Neural cell (in vitro differentiated cells): ENCODE measurements around the gene B3GNT5. TPM values are rescaled to one million over a fixed set of nuclear protein-coding genes. Genes with fewer than 3 reads are reported as not detected.

Source experiments
- H2AFZ ChIP-seq: fragments of 200-600, 300-800 bp; sonication (generic), shearing (Covaris generic); 2 replicates; pipeline ENCODE4 v1.6.0; 2014; ENCODE audit warnings: low read depth, mild to moderate bottlenecking, antibody characterized with exemption, low read length, moderate library complexity
- H3F3A ChIP-seq: fragments of 200-600 bp; shearing (Covaris generic); 2 replicates; pipeline ENCODE4 v1.6.1; 2016; ENCODE audit warnings: mild to moderate bottlenecking, moderate library complexity, mixed read lengths, antibody characterized with exemption, low read length; ENCODE audit not compliant: insufficient read depth, poor library complexity, severe bottlenecking
- H3K27ac ChIP-seq: fragments of 200-600, 300-800 bp; sonication (generic), shearing (Covaris generic); 2 replicates; pipeline ENCODE4 v1.5.1; 2014; ENCODE audit warnings: mild to moderate bottlenecking, low read length, moderate library complexity
- H3K27me3 ChIP-seq: fragments of 300-800, 200-600 bp; sonication (generic), shearing (Covaris generic); 2 replicates; pipeline ENCODE4 v1.6.0; 2014; ENCODE audit warnings: mild to moderate bottlenecking, low read depth, low read length, moderate library complexity; ENCODE audit not compliant: insufficient read depth
- H3K36me3 ChIP-seq: fragments of 300-800, 200-600 bp; sonication (generic), shearing (Covaris generic); 2 replicates; pipeline ENCODE4 v1.5.1; 2014; ENCODE audit warnings: mild to moderate bottlenecking, antibody characterized with exemption, low read length, moderate library complexity; ENCODE audit not compliant: insufficient read depth
- H3K4me2 ChIP-seq: fragments of 300-800, 200-600 bp; sonication (generic), shearing (Covaris generic); 2 replicates; pipeline ENCODE4 v1.6.0; 2014; ENCODE audit warnings: mild to moderate bottlenecking, low read length
- H3K4me3 ChIP-seq: fragments of 300-800, 200-600 bp; sonication (generic), shearing (Covaris generic); 2 replicates; pipeline ENCODE4 v1.5.1; 2014; ENCODE audit warnings: mild to moderate bottlenecking, low read length, moderate library complexity
- H3K79me2 ChIP-seq: fragments of 200-600 bp; shearing (Covaris generic); replicated peaks from 2 replicates; pipeline ENCODE4 v1.6.0; 2014; ENCODE audit warnings: mild to moderate bottlenecking, low read length, moderate library complexity; ENCODE audit not compliant: insufficient read depth
- H3K9ac ChIP-seq: fragments of 300-800, 200-600 bp; sonication (generic), shearing (Covaris generic); 2 replicates; pipeline ENCODE4 v1.6.1; 2016; ENCODE audit warnings: mild to moderate bottlenecking, low read length, mixed read lengths
- H3K9me2 ChIP-seq: fragments of 200-600 bp; shearing (Covaris generic); 2 replicates; pipeline ENCODE4 v1.6.1; 2016; ENCODE audit warnings: mild to moderate bottlenecking, low read length, mixed read lengths; ENCODE audit not compliant: insufficient read depth
- H3K9me3 ChIP-seq: fragments of 200-600, 300-800 bp; sonication (generic), shearing (Covaris generic); 2 replicates; pipeline ENCODE4 v1.6.1; 2016; ENCODE audit warnings: mild to moderate bottlenecking, mixed run types, low read length, moderate library complexity, mixed read lengths
- H4K20me1 ChIP-seq: fragments of 200-600 bp; shearing (Covaris generic); 2 replicates; pipeline ENCODE4 v1.6.1; 2016; ENCODE audit warnings: mild to moderate bottlenecking, mixed run types; ENCODE audit not compliant: insufficient read depth
- EP300 ChIP-seq: fragments of 450-650 bp; conservative IDR thresholded peaks from 2 replicates; pipeline ENCODE4 v1.6.1; 2014; ENCODE audit warnings: antibody characterized with exemption, mild to moderate bottlenecking, moderate library complexity; ENCODE audit not compliant: poor library complexity, severe bottlenecking
- MXI1 ChIP-seq: fragments of 450-650 bp; conservative IDR thresholded peaks from 2 replicates; pipeline ENCODE4 v1.6.1; 2014; ENCODE audit warnings: antibody characterized with exemption, mild to moderate bottlenecking; ENCODE audit not compliant: poor library complexity, severe bottlenecking
- POLR2AphosphoS5 ChIP-seq: IDR thresholded peaks from 2 replicates; pipeline ENCODE4 v1.6.1; 2012
- RAD21 ChIP-seq: fragments of 450-650 bp; conservative IDR thresholded peaks from 2 replicates; pipeline ENCODE4 v1.6.1; 2014; ENCODE audit warnings: antibody characterized with exemption, mild to moderate bottlenecking, moderate library complexity
- REST ChIP-seq: IDR thresholded peaks from 2 replicates; pipeline ENCODE4 v1.6.1; 2012; ENCODE audit warnings: borderline replicate concordance
- polyA plus RNA-seq: library from polyadenylated mRNA; depleted of rRNA; stranded (reverse); fragments of >200 nt; gene quantifications from 2 replicates; pipeline ENCODE4 v1.2.3, GENCODE V29; 2014

Gene B3GNT5
- polyA plus RNA-seq, 1 donor from 2014 or later, result 6.1 TPM

- Histone ChIP-seq H3K27me3 (no peaks in the 10 kb centered on the region), H3K79me2 (no peaks in the 10 kb centered on the region), H3K9me2 (no peaks in the 10 kb centered on the region), H2AFZ (no peak overlapping the region), H3F3A (no peaks in the 10 kb centered on the region), H3K4me2 (no peak overlapping the region), H3K36me3 (no peaks in the 10 kb centered on the region), H4K20me1 (no peaks in the 10 kb centered on the region), H3K9ac (no peak overlapping the region), H3K4me3 (no peak overlapping the region), H3K9me3 (no peaks in the 10 kb centered on the region), H3K27ac (no peak overlapping the region)
- no peak for TF ChIP-seq MXI1
- no peak for TF ChIP-seq RAD21
- no peak for TF ChIP-seq REST
Observed at GRCh38 chr3:183220828-183221227, 32.2 kb upstream of the B3GNT5 start.

- Histone ChIP-seq H3K36me3 (no peaks in the 10 kb centered on the region), H3K4me2 (no peak overlapping the region), H3F3A (no peaks in the 10 kb centered on the region), H3K27ac (no peak overlapping the region), H3K27me3 (no peaks in the 10 kb centered on the region), H2AFZ (no peak overlapping the region), H3K9me2 (no peaks in the 10 kb centered on the region), H3K9me3 (no peaks in the 10 kb centered on the region), H4K20me1 (no peaks in the 10 kb centered on the region), H3K4me3 (no peak overlapping the region), H3K79me2 (no peaks in the 10 kb centered on the region), H3K9ac (no peak overlapping the region)
- TF ChIP-seq REST (no peak), MXI1 (no peak), RAD21 (no peak), EP300 (no peak), POLR2AphosphoS5 (no peak)
Observed at GRCh38 chr3:183222631-183223235, 30.3 kb upstream of the B3GNT5 start.
